Osteoblast (primary cell): ENCODE data around the gene ANKRD65. TPM values are rescaled to one million over a fixed set of nuclear protein-coding genes. Genes with fewer than 3 reads are reported as not detected.
A peak's percentile ranks its signal among the peaks of the same experiment; 100 is the strongest.
"Not testable (repeated sequence)": the region's sequence is repeated elsewhere in the genome, so short reads cannot be mapped to it uniquely, and the experiment has no call there.

ENCODE experiments used
- DNase-seq: peaks from one replicate; pipeline ENCODE4 v3.0.0; 2011; ENCODE audit warnings: low spot score, mixed read lengths; ENCODE audit not compliant: insufficient read length; ENCODE audit errors: missing footprints
- H2AFZ ChIP-seq: 2 replicates; pipeline ENCODE4 v1.6.0; 2011; ENCODE audit warnings: mild to moderate bottlenecking, low read length
- H3K27ac ChIP-seq: 2 replicates; pipeline ENCODE4 v1.5.1; 2011; ENCODE audit warnings: mild to moderate bottlenecking, low read depth, low read length, moderate library complexity
- H3K27me3 ChIP-seq: 2 replicates; pipeline ENCODE4 v1.6.0; 2012; ENCODE audit warnings: mild to moderate bottlenecking, control low read depth, inconsistent platforms, low read length, moderate library complexity; ENCODE audit not compliant: insufficient read depth
- H3K36me3 ChIP-seq: 2 replicates; pipeline ENCODE4 v1.5.1; 2011; ENCODE audit warnings: mild to moderate bottlenecking, low read length, control low read depth, moderate library complexity; ENCODE audit not compliant: insufficient read depth
- H3K4me1 ChIP-seq: 2 replicates; pipeline ENCODE4 v1.5.1; 2011; ENCODE audit warnings: mild to moderate bottlenecking, low read length, control low read depth, moderate library complexity; ENCODE audit not compliant: insufficient read depth
- H3K4me2 ChIP-seq: 2 replicates; pipeline ENCODE4 v1.6.0; 2011; ENCODE audit warnings: mild to moderate bottlenecking, low read length; ENCODE audit not compliant: insufficient read depth
- H3K4me3 ChIP-seq: fragments of 200-600 bp; sonication (generic); 3 replicates; pipeline ENCODE4 v1.5.1; 2012; ENCODE audit warnings: mild to moderate bottlenecking, low read length, inconsistent platforms; ENCODE audit not compliant: insufficient read depth
- H3K79me2 ChIP-seq: 2 replicates; pipeline ENCODE4 v1.6.0; 2012; ENCODE audit warnings: mild to moderate bottlenecking, low read length, control low read depth, inconsistent platforms; ENCODE audit not compliant: insufficient read depth
- H3K9me3 ChIP-seq: 2 replicates; pipeline ENCODE4 v1.5.1; 2011; ENCODE audit warnings: low read depth, low read length, control low read depth
- H4K20me1 ChIP-seq: 2 replicates; pipeline ENCODE4 v1.6.0; 2012; ENCODE audit warnings: mild to moderate bottlenecking, low read length, control low read depth; ENCODE audit not compliant: insufficient read depth
- CTCF ChIP-seq: IDR thresholded peaks from 2 replicates; pipeline ENCODE4 v1.5.1; 2011; ENCODE audit warnings: mild to moderate bottlenecking, low read depth, low read length, moderate library complexity; ENCODE audit errors: extremely low read depth
- total RNA-seq: library from RNA; depleted of rRNA; stranded (reverse); fragments of >200 nt; gene quantifications from 2 replicates; pipeline ENCODE4 v1.2.3, GENCODE V29; 2012

The ANKRD65 gene
- total RNA-seq, 1 donor: 1.8 TPM

GRCh38 chr1:1449099-1449739, 28.1 kb upstream of the ANKRD65 start, which contains the start of gene ATAD3C:
Gene ATAD3C (plus strand): TSS chr1:1449689. CDS start chr1:1450684, 995 bp downstream.
- no peak for TF ChIP-seq CTCF
- no peaks in the 10 kb centered on the region for H3K79me2 ChIP-seq
- no peak within 1 kb of the TSS for H3K4me2 ChIP-seq
- H3K27me3 ChIP-seq: no peaks in the 10 kb centered on the region
- H4K20me1 ChIP-seq: no peaks in the 10 kb centered on the region
- H3K9me3 ChIP-seq: no peaks in the 10 kb centered on the region
- no peak within 1 kb of the TSS for H3K4me3 ChIP-seq
- H2AFZ ChIP-seq: no peak within 1 kb of the TSS
- H3K27ac ChIP-seq: no peak within 1 kb of the TSS
- DNase-seq: no peak
- no peaks in the 10 kb centered on the region for H3K4me1 ChIP-seq
- H3K36me3 ChIP-seq: no peaks in the 10 kb centered on the region

DNA sequence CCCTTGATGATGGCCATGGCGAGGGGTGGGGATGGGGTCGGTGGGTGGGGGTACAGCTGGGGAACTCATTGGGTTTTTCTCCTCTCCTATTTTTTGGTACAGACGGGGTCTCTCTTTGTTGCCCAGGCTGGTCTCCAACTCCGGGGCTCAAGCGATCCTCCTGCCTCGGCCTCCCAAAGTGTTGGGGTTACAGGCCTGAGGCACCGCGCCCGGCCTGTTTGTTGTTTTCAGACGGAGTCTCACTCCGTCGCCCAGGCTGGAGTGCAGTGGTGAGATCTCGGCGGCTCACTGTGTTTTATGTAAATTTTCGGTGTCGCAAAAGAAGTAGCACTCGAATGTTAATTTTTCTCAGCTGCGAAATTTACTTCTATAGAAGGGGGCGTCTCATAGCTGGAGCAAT, 25.6 kb upstream of the ANKRD65 start:
- H3K4me1 ChIP-seq, H3K4me2 ChIP-seq, H3K36me3 ChIP-seq, H3K79me2 ChIP-seq, H2AFZ ChIP-seq, H3K9me3 ChIP-seq, H3K4me3 ChIP-seq, H4K20me1 ChIP-seq, DNase-seq, H3K27ac ChIP-seq, H3K27me3 ChIP-seq: not testable (repeated sequence)

GRCh38 chr1:1442069-1442770, 21.1 kb upstream of the ANKRD65 start:
- Histone ChIP-seq H3K4me3 (no peak overlapping the region), H3K9me3 (no peaks in the 10 kb centered on the region), H3K27ac (no peak overlapping the region), H4K20me1 (no peaks in the 10 kb centered on the region), H3K79me2 (no peaks in the 10 kb centered on the region), H2AFZ (no peak overlapping the region), H3K4me1 (peaks cover 5% of the 10 kb centered on the region), H3K27me3 (no peaks in the 10 kb centered on the region), H3K36me3 (no peaks in the 10 kb centered on the region), H3K4me2 (no peak overlapping the region)
- DNase-seq: peak; percentile 84
- no peak for TF ChIP-seq CTCF

DNA sequence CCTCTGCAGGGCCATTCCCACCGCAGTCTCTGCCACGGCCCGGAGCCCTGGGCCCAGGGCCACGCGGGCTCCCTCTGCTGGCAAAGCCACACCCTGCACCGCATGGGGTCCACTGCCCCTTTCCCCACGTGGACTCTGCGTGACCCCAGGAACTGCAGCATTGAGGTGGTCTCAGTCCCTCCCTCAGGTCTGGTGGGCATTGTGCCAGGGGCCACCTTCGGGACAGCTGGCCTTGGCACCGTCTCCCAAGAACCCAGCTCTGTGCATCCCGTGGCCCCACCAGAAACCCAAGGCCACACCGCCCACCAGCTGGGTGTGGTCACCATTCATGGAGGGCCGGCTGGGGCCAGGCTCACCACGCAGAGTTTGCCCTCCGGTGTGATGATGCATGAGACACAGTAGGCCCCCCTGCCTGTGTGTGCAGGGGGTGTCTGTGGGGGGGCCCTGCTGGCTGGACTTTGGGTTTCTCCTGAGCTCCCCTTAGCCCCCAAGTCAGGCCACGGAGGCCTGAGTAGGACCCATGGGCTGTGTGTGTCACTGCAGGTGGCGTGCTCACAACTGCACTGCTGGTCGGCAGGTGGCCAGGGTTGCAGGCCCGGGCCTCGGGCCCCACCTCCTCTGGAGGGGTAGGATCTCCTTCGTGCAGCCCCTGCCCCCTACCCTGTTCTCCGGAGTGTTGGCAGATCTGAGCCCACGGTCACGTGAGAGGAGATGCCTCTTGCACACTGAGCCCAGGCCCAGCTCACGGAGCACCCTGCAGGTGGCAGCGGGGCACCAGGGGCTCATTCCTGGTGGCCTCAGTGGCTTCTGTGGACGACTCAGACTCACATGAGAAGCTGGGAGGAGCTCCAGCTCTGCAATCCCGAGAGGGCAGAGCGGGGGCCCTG, 20.2 kb upstream of the ANKRD65 start:
- DNase-seq: peak; percentile 100
- Histone ChIP-seq H3K27me3 (peaks cover 3% of the 10 kb centered on the region), H3K4me3 (no peak overlapping the region), H4K20me1 (no peaks in the 10 kb centered on the region), H3K79me2 (no peaks in the 10 kb centered on the region), H2AFZ (peak overlapping the region; percentile 62), H3K36me3 (no peaks in the 10 kb centered on the region), H3K27ac (no peak overlapping the region), H3K9me3 (no peaks in the 10 kb centered on the region), H3K4me2 (peak overlapping the region; percentile 55), H3K4me1 (peaks cover 5% of the 10 kb centered on the region)
- peak; percentile 81 for TF ChIP-seq CTCF
